SK-N-SH treated with all-trans-retinoic acid at 6 μM for 48 hours (cell line): ENCODE results near the gene NET1.
"Not testable (repeated sequence)": the region's sequence is repeated elsewhere in the genome, so short reads cannot be mapped to it uniquely, and the experiment has no call there.

Source experiments
- ATAC-seq: fragments of 200-7000 bp; cut with Tn5 transposase; 3 replicates; pipeline ENCODE4 v1.9.1; 2020; ENCODE audit warnings: mild to moderate bottlenecking, moderate library complexity
- ARNTL ChIP-seq: fragments of 450-650 bp; formaldehyde crosslinking; IDR thresholded peaks from 2 replicates; pipeline ENCODE4 v1.5.0; 2020; ENCODE audit warnings: low read depth, mild to moderate bottlenecking, moderate library complexity, borderline replicate concordance
- BACH2 ChIP-seq: fragments of 250-450 bp; sonication (Bioruptor Pico); IDR thresholded peaks from 2 replicates; pipeline ENCODE4 v1.9.0; 2021; ENCODE audit warnings: mild to moderate bottlenecking, borderline replicate concordance
- CREB5 ChIP-seq: fragments of 250-450 bp; sonication (Bioruptor Pico); IDR thresholded peaks from 2 replicates; pipeline ENCODE4 v1.5.1; 2020; ENCODE audit warnings: low read depth, mild to moderate bottlenecking, moderate library complexity
- CSDC2 ChIP-seq: fragments of 250-450 bp; sonication (Bioruptor Pico); IDR thresholded peaks from 2 replicates; pipeline ENCODE4 v1.5.0; 2020; ENCODE audit warnings: mild to moderate bottlenecking, moderate library complexity
- ESRRG ChIP-seq: fragments of 250-450 bp; sonication (Bioruptor Pico); IDR thresholded peaks from 2 replicates; pipeline ENCODE4 v1.6.1; 2021; ENCODE audit warnings: mild to moderate bottlenecking
- GLIS3 ChIP-seq: fragments of 250-450 bp; sonication (Bioruptor Pico); IDR thresholded peaks from 2 replicates; pipeline ENCODE4 v1.5.0; 2020; ENCODE audit warnings: mild to moderate bottlenecking, moderate library complexity
- ISL1 ChIP-seq: fragments of 250-450 bp; sonication (Bioruptor Pico); IDR thresholded peaks from 2 replicates; pipeline ENCODE4 v2.1.2; 2022; ENCODE audit warnings: mild to moderate bottlenecking, moderate library complexity
- PPARA ChIP-seq: fragments of 250-450 bp; sonication (Bioruptor Pico); IDR thresholded peaks from 2 replicates; pipeline ENCODE4 v1.5.0; 2020; ENCODE audit warnings: mild to moderate bottlenecking, borderline replicate concordance
- RARB ChIP-seq: fragments of 250-450 bp; sonication (Bioruptor Pico); IDR thresholded peaks from 2 replicates; pipeline ENCODE4 v1.8.0; 2021; ENCODE audit warnings: mild to moderate bottlenecking, moderate library complexity
- SNAI2 ChIP-seq: fragments of 250-450 bp; sonication (Bioruptor Pico); IDR thresholded peaks from 2 replicates; pipeline ENCODE4 v1.5.0; 2020; ENCODE audit warnings: mild to moderate bottlenecking, moderate library complexity
- TCF4 ChIP-seq: fragments of 250-450 bp; sonication (Bioruptor Pico); IDR thresholded peaks from 2 replicates; pipeline ENCODE4 v1.8.0; 2021; ENCODE audit warnings: mild to moderate bottlenecking, moderate library complexity, borderline replicate concordance
- TOX ChIP-seq: fragments of 250-450 bp; sonication (Bioruptor Pico); IDR thresholded peaks from 2 replicates; pipeline ENCODE4 v1.8.0; 2021; ENCODE audit warnings: mild to moderate bottlenecking, moderate library complexity, borderline replicate concordance
- ZC3H10 ChIP-seq: fragments of 250-450 bp; sonication (Bioruptor Pico); IDR thresholded peaks from 2 replicates; pipeline ENCODE4 v1.5.1; 2021; ENCODE audit warnings: mild to moderate bottlenecking, moderate library complexity
- ZFP3 ChIP-seq: fragments of 250-450 bp; sonication (Bioruptor Pico); IDR thresholded peaks from 2 replicates; pipeline ENCODE4 v1.5.0; 2020; ENCODE audit warnings: mild to moderate bottlenecking, moderate library complexity
- ZFP30 ChIP-seq: fragments of 450-650 bp; formaldehyde crosslinking; IDR thresholded peaks from 2 replicates; pipeline ENCODE4 v1.5.0; 2022; ENCODE audit warnings: mild to moderate bottlenecking, moderate library complexity
- ZNF565 ChIP-seq: fragments of 450-650 bp; formaldehyde crosslinking; conservative IDR thresholded peaks from 2 replicates; pipeline ENCODE4 v1.5.0; 2020; ENCODE audit warnings: low read depth, mild to moderate bottlenecking, moderate library complexity
- ZNF70 ChIP-seq: fragments of 450-650 bp; formaldehyde crosslinking; IDR thresholded peaks from 2 replicates; pipeline ENCODE4 v1.5.0; 2020; ENCODE audit warnings: mild to moderate bottlenecking, moderate library complexity
- ZNF8 ChIP-seq: fragments of 450-650 bp; formaldehyde crosslinking; IDR thresholded peaks from 2 replicates; pipeline ENCODE4 v1.5.0; 2020; ENCODE audit warnings: mild to moderate bottlenecking, moderate library complexity
- TF ChIP-seq, protein P1 (sequence below): fragments of 250-450 bp; sonication (Bioruptor Pico); IDR thresholded peaks from 2 replicates; pipeline ENCODE4 v1.5.0; 2020; ENCODE audit warnings: mild to moderate bottlenecking, moderate library complexity
- TF ChIP-seq, protein P2 (sequence below): fragments of 250-450 bp; sonication (Bioruptor Pico); IDR thresholded peaks from 2 replicates; pipeline ENCODE4 v1.8.0; 2021; ENCODE audit warnings: low read depth, mild to moderate bottlenecking, moderate library complexity, borderline replicate concordance

The NET1 gene

DNA sequence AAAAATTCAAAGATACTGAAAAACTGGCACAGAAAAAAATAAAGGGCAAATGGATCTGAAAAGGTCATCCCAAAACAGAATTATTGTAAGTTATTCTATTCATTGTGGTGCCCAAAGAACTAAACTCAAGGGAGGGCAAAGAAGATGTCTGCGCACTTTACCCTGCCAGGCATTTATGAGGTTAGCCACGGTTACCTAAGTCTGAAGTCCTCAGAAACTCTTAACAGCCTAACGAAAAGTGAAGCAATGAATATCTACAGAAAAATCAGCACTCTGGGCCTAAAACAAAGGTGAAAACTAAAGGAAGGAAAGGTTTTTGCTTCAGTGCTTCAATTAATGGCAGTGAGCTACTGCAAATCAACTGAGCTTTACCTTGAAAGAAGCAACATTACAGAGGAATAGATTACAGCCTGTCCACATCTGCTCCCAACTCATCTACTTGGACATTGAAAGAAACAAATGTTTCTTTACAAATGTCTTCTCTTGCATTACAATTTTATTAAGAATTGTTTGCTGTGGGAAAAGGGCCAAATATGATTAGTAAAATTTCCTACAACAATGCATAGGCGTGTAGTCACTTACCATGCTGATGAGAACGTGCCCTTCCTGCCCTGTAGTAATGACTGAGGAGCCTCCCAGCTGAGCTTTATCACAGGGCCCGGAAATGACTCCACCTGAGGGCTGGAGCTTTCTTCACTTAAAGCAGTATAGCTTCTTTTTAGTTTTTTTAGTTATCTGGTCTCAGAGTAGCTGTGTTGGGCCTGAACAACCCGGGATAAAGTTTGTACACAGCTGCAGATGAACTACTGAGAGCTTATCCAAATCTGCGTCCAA is 7.9 kb upstream of the NET1 start, which contains the start of gene TUBAL3:
TSS of gene TUBAL3 (minus strand) at position 621 of the 834 bp plus-strand sequence. CDS start at position 585, 36 bp downstream.
- no peak for TF ChIP-seq SNAI2 (CRISPR knock-in tag)
- no peak for TF ChIP-seq RARB (CRISPR knock-in tag)
- TF ChIP-seq CSDC2 (CRISPR knock-in tag): no peak
- no peak for TF ChIP-seq TCF4 (CRISPR knock-in tag)
- no peak for TF ChIP-seq ISL1 (CRISPR knock-in tag)
- TF ChIP-seq, protein P1, sequence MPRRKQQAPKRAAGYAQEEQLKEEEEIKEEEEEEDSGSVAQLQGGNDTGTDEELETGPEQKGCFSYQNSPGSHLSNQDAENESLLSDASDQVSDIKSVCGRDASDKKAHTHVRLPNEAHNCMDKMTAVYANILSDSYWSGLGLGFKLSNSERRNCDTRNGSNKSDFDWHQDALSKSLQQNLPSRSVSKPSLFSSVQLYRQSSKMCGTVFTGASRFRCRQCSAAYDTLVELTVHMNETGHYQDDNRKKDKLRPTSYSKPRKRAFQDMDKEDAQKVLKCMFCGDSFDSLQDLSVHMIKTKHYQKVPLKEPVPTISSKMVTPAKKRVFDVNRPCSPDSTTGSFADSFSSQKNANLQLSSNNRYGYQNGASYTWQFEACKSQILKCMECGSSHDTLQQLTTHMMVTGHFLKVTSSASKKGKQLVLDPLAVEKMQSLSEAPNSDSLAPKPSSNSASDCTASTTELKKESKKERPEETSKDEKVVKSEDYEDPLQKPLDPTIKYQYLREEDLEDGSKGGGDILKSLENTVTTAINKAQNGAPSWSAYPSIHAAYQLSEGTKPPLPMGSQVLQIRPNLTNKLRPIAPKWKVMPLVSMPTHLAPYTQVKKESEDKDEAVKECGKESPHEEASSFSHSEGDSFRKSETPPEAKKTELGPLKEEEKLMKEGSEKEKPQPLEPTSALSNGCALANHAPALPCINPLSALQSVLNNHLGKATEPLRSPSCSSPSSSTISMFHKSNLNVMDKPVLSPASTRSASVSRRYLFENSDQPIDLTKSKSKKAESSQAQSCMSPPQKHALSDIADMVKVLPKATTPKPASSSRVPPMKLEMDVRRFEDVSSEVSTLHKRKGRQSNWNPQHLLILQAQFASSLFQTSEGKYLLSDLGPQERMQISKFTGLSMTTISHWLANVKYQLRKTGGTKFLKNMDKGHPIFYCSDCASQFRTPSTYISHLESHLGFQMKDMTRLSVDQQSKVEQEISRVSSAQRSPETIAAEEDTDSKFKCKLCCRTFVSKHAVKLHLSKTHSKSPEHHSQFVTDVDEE (CRISPR knock-in tag): no peak
- TF ChIP-seq, protein P2, sequence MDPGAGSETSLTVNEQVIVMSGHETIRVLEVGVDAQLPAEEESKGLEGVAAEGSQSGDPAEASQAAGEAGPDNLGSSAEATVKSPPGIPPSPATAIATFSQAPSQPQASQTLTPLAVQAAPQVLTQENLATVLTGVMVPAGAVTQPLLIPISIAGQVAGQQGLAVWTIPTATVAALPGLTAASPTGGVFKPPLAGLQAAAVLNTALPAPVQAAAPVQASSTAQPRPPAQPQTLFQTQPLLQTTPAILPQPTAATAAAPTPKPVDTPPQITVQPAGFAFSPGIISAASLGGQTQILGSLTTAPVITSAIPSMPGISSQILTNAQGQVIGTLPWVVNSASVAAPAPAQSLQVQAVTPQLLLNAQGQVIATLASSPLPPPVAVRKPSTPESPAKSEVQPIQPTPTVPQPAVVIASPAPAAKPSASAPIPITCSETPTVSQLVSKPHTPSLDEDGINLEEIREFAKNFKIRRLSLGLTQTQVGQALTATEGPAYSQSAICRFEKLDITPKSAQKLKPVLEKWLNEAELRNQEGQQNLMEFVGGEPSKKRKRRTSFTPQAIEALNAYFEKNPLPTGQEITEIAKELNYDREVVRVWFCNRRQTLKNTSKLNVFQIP (CRISPR knock-in tag): no peak
- no peak for TF ChIP-seq PPARA
- no peak for ATAC-seq

DNA sequence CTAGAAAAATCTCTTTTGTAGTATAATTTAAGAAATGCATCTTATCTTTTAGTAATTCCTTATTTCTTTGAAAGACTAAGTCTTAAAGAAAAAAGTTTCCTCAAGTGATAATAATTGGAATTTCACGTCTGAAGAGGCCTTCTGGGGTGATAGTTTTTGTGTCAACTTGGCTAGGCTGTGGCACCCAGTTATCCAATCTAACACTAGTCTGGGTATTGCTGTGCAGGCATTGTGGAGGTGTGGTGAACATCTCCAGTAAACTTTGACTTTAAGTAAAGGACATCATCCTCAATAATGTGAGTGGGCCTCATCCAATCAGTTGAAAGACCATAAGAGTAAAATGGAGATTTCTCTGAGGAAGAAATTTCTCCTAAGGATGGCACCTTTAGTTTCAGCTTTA is 5.4 kb upstream of the NET1 start:
- no peak for TF ChIP-seq ZFP3 (CRISPR knock-in tag)
- no peak for TF ChIP-seq GLIS3 (CRISPR knock-in tag)
- TF ChIP-seq SNAI2 (CRISPR knock-in tag): no peak
- no peak for TF ChIP-seq ZNF565
- no peak for TF ChIP-seq PPARA
- no peak for TF ChIP-seq ZC3H10
- TF ChIP-seq ESRRG (CRISPR knock-in tag): no peak
- no peak for TF ChIP-seq ZNF70 (CRISPR knock-in tag)
- TF ChIP-seq RARB (CRISPR knock-in tag): no peak
- no peak for TF ChIP-seq TCF4 (CRISPR knock-in tag)
- no peak for TF ChIP-seq BACH2 (CRISPR knock-in tag)
- TF ChIP-seq, protein P1 (CRISPR knock-in tag): no peak
- TF ChIP-seq, protein P2 (CRISPR knock-in tag): no peak
- no peak for TF ChIP-seq ZNF8 (CRISPR knock-in tag)
- TF ChIP-seq ISL1 (CRISPR knock-in tag): no peak
- TF ChIP-seq CREB5: no peak
- no peak for TF ChIP-seq TOX (CRISPR knock-in tag)
- TF ChIP-seq ARNTL: no peak
- TF ChIP-seq ZFP30 (CRISPR knock-in tag): no peak
- no peak for ATAC-seq

GRCh38 chr10:5410787-5411186 is 1.6 kb upstream of the NET1 start:
- ATAC-seq: not testable (repeated sequence)
